ENCODE data around the gene SLC7A7.
A peak's percentile ranks its signal among the peaks of the same experiment; 100 is the strongest.
"Not testable (repeated sequence)": the region's sequence is repeated elsewhere in the genome, so short reads cannot be mapped to it uniquely, and the experiment has no call there.

SLC7A7 gene

DNA sequence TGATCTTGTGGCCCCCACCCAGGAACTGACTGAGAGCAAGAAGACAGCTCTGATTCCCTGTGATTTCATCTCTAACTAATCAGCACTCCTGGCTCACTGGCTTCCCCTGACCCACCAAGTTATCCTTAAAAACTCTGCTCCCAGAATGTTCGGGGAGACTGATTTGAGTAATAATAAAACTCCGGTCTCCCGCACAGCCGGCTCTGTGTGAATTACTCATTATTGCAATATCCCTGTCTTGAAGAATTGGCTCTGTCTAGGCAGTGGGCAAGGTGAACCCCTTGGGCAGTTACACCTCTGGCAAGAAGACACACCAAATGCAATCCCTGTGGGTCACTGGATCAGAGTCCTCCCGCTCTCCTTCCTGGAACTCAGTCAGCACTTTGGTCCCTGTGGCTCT lies 21.3 kb downstream of the SLC7A7 start:
- DNase-seq (ENCODE audit: low spot score), result no peak

GRCh38 chr14:22793550-22793949 lies 21.7 kb downstream of the SLC7A7 start:
- DNase-seq (ENCODE audit: low spot score), result not testable (repeated sequence)

- DNase-seq (ENCODE audit: low spot score), result no peak
These were observed 23.1 kb downstream of the SLC7A7 start for GRCh38 chr14:22792158-22792557.

DNA sequence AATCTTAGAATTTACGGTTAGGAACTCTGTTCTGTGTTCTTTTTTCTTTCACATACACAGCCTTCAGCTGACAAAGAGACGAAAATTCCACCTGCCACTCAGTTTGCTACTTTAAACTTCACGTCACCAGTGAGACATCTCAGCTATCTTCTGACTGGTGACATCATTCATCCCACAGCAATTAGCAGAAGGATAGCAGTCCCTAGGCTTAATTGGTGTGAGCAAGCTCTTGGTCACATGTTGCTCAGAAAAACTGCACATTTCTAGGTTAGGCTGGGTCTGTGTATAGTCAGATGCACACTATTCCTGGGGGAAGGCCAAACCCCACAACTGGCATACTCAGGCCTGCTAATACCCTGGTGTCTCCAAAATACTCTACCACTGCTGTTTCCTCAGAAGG lies 23.9 kb downstream of the SLC7A7 start:
- no peak for DNase-seq (ENCODE audit: low spot score)

GRCh38 chr14:22786685-22787084 lies 28.6 kb downstream of the SLC7A7 start:
- no peak for DNase-seq (ENCODE audit: low spot score)

DNA sequence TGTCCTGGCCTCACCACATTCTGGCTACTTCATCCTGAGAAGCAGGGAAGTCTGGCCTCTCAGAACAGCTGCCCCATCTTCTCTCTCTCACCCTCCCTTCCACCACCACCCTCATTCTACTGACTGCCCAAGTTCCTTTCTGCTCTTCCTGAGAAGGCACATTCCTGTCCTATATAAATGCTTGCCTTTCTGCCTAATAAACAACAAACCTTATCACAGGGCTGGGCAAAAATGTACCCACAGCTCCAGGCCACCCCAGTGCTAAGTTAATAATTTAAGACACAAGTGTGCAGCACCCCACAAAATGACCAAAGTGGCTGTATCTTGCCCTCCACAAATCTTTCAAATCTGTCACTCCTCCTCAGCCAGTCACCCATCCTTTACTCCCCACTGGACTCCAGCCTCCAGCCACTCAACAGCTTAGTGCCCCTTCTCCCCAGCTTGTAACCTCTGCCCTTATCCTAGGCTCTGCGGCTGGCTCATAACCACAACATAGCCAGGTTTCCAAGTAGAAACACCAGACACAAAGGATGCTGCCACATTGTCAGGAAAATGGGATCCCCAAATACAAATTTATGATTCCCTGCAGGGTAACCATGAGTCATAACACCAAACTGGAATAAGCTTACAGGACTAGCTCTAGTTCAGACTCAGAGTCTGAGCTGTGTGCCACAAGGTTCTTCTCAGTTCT lies 33.8 kb downstream of the SLC7A7 start:
- no peak for DNase-seq (ENCODE audit: low spot score)

DNA sequence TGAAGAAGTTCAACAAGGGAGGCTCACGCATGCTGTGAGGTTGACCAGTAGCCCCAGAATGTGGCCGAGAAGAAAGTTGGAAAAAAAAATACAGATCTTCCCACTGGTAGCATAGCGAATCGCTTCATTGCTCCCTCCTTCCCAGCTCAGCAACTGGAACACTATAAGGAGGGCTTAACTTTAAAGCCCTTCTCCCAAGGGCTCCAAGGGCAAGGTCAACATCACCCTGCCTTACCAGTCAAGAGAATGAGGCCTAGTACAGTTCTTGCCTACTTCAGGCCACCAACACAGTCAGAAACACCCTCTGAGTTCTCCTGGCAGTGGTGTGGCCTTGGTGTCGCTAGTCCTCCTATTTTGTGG lies 34.3 kb downstream of the SLC7A7 start:
- DNase-seq (ENCODE audit: low spot score), result no peak

DNA sequence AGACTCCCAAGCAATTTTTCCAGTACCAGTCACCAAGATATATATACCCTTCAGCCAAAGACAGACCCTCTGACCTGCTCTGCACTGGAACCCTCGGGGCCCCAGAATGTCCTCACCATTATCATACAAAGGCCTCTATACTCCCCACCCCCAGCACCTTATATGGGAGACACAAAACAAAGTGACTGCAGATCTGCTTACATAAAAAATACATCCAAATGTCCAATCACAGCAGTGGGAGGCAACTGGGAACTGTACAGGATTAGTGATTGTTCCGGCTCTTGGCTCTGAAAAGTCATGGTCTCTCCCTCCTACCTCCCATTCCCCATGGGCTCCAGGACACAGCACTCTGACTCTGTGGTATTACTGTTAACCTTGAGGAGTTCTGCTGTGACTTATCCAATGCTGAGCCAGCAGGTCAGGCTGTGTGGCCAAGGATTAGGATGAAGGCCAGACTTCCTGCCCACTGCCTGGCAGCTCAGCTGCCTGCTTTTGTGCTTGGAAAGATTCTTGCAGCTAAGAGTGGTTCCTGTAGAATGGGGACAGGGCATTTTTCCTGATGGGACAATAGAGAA lies 35.0 kb downstream of the SLC7A7 start:
- no peak for DNase-seq (ENCODE audit: low spot score)

DNA sequence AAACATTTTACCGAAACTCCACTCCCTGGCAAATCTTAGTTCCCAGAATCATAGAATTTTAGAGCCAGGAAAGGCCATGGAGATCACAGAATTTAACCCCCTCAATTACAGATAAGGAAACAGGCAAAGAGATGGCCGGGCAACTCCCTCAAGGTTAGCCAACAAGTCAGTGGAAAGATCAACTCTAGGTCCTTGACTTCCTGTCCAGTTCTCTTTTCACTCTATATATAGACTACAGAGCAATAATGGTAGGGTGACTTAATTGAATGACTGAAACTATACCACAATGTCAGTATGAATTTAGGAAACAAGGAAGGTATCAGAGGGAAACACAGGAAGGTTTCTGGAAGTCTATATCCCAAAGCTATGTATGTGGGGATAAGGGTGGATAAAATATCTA lies 37.2 kb downstream of the SLC7A7 start:
- DNase-seq (ENCODE audit: low spot score), result no peak

DNA sequence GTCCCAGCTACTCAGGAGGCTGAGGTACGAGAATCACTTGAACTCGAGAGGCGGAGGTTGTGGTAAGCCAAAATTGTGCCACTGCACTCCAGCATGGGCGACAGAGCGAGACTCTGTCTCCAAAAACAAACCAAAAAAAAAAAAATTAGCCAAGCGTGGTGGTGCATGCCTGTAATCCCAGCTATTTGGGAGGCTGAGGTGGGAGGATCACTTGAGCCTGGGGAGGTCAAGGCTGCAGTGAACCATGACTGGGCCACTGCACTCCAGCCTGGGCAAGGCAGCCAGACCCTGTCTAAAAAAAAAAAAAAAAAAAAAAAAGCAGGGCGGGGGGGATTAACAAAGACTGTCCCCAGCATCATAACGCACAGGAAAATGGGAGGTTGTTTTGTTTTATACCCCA lies 38.4 kb downstream of the SLC7A7 start:
- not testable (repeated sequence) for DNase-seq (ENCODE audit: low spot score)

DNA sequence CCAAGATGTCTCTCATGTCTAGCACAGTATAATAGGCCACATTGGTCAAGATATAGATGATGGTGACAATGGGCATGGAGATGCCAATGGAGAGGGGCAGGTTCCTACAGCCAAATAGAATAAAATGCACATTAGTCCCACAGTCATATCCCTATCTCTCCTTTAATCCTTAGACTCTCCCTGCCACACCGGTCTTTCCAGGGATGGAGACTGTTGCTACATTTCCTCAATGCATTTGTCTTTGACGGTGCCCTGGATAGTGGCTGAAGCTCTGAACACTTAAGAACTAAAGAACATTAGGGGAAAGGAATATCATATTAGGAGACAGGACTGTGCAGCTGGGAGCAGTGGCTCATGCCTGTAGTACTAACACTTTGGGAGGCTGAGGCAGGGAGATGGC lies 39.0 kb downstream of the SLC7A7 start:
- DNase-seq (ENCODE audit: low spot score), result no peak

DNA sequence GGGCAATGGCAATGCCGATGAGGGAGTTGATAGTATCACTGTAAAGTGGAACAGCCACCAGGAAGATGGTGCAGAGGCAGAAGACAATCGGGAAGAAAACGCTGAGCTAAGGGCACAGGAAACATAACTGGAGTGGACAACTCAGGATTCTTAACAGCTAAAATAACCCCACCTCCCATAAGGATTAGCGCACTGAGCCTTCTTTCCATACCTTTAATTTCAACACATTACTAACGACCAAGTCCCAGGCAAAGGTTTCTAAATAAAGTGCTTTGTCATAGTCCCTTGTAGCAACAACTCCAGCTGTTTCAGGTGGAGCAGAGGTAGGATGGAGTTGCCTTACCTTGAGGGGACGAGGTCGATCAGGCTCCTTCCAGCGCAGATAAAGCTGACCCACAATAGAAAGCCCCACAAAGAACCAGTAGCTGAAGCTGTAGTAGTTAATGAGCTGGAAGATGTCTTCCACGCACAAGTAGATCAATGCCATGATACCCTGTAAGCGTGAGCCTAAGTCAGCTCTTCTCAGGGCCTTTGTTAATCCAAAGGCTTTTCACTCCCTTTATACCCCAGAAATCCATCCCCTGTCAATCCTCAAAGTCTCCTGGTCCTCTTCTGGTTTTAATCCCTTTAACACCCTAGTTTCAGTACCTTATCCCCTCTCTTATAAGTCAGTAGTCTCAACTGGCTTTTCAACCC lies 41.1 kb downstream of the SLC7A7 start:
- DNase-seq (ENCODE audit: low spot score), result no peak

- DNase-seq (ENCODE audit: low spot score), result no peak
These were observed 41.8 kb downstream of the SLC7A7 start for GRCh38 chr14:22773162-22774010.

DNA sequence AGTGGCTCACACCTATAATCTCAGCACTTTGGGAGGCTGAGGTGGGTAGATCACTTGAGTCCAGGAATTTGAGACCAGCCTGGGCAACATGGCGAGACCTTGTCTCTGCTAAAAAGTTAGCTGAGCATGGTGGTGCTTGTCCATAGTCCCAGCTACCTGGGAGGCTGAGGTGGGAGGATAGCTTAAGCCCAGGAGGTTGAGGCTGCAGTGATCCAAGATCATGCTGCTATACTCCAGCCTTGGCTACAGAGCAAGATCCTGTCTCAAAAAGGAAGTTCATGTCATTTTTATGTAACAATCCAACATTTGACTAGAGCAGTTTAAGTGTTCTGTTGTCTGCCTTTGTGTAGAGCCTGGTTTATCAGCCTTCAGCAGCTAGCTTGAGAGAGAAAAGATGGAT lies 42.5 kb downstream of the SLC7A7 start:
- DNase-seq (ENCODE audit: low spot score), result no peak

- DNase-seq (ENCODE audit: low spot score), result no peak
These were observed 44.6 kb downstream of the SLC7A7 start for GRCh38 chr14:22770481-22771187.

GRCh38 chr14:22769369-22769768 lies 45.9 kb downstream of the SLC7A7 start:
- DNase-seq (ENCODE audit: low spot score), result no peak

- DNase-seq (ENCODE audit: low spot score), result no peak
These were observed 46.3 kb downstream of the SLC7A7 start for GRCh38 chr14:22768947-22769346.

DNA sequence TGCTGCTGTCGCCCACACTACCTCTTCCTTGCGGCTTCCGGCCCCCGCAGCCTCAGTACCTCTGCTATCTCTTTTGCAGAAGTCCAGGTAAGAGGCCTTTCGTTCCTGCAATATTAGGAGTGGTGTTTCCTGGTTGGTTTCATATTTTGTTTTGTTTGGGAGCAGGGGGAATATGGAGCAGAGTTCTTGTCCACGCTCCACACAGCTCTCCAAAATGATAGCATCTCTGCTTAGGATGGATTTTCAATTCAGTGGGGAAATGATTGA lies 48.0 kb downstream of the SLC7A7 start:
- DNase-seq (ENCODE audit: low spot score), result no peak

- peak; percentile 98 for DNase-seq (ENCODE audit: low spot score)
These were observed 48.5 kb downstream of the SLC7A7 start, which contains the start of gene OXA1L for GRCh38 chr14:22766457-22767322. TSS of gene OXA1L (plus strand) at chr14:22766688. CDS start at chr14:22766702, 14 bp downstream.

- DNase-seq (ENCODE audit: low spot score), result no peak
These were observed 50.9 kb downstream of the SLC7A7 start for GRCh38 chr14:22764382-22764781.

- DNase-seq (ENCODE audit: low spot score), result no peak
These were observed 53.5 kb downstream of the SLC7A7 start for GRCh38 chr14:22761734-22762133.
